PC-9 (cell line): Measurements from ENCODE around the gene RAET1G. TPM values are rescaled to one million over a fixed set of nuclear protein-coding genes. Genes with fewer than 3 reads are reported as not detected.

ENCODE experiments used
- BruUV-seq: library from RNA; stranded (reverse); fragments of 400-500 nt; replicated peaks from 2 replicates; lab custom pipeline; 2021; lab: Mats Ljungman, UMichigan
- CTCF ChIA-PET: fragments of 300-600 bp; sonication (Branson Sonifier 250); formaldehyde crosslinking; loops from one replicate; lab custom pipeline; 2022; ENCODE audit warnings: antibody characterized with exemption; lab: Charles Lee
- POLR2A ChIA-PET: fragments of 300-600 bp; sonication (Branson Sonifier 250); formaldehyde crosslinking; loops from one replicate; lab custom pipeline; 2022; ENCODE audit warnings: antibody characterized with exemption; ENCODE audit not compliant: unreplicated experiment; lab: Charles Lee
- DNase-seq, 2 experiments: peaks; one replicate each; pipeline versions ENCODE4 v3.0.0 to v3.0.0-alpha.2; 2015 to 2022; ENCODE audit warnings: mixed read lengths in 1 of 2
- H2AFZ ChIP-seq: fragments of 200-600 bp; sonication (generic); 2 replicates; pipeline ENCODE4 v1.8.1; 2017; ENCODE audit warnings: antibody characterized with exemption
- H3F3A ChIP-seq: fragments of 200-600 bp; sonication (generic); 2 replicates; pipeline ENCODE4 v1.8.1; 2017; ENCODE audit warnings: antibody characterized with exemption, mild to moderate bottlenecking, low read depth; ENCODE audit not compliant: insufficient read depth
- H3K27ac ChIP-seq: fragments of 200-600 bp; sonication (generic); 2 replicates; pipeline ENCODE4 v1.6.1; 2016; ENCODE audit warnings: mixed run types
- H3K27me3 ChIP-seq: fragments of 200-600 bp; sonication (generic); 2 replicates; pipeline ENCODE4 v1.6.1; 2016; ENCODE audit warnings: low read depth, mixed run types; ENCODE audit not compliant: insufficient read depth
- H3K36me3 ChIP-seq: fragments of 200-600 bp; sonication (generic); 2 replicates; pipeline ENCODE4 v1.6.1; 2016; ENCODE audit warnings: low read depth, mixed run types
- H3K4me1 ChIP-seq: fragments of 200-600 bp; sonication (generic); replicated peaks from 2 replicates; pipeline ENCODE4 v1.6.1; 2016; ENCODE audit warnings: mixed run types; ENCODE audit not compliant: insufficient read depth
- H3K4me2 ChIP-seq: fragments of 200-600 bp; sonication (generic); 2 replicates; pipeline ENCODE4 v1.6.1; 2017; ENCODE audit warnings: mixed run types
- H3K4me3 ChIP-seq: fragments of 200-600 bp; sonication (generic); 2 replicates; pipeline ENCODE4 v1.6.1; 2016; ENCODE audit warnings: mixed run types
- H3K79me2 ChIP-seq: fragments of 200-600 bp; sonication (generic); 2 replicates; pipeline ENCODE4 v1.6.1; 2017; ENCODE audit warnings: low read depth, mixed run types
- H3K9me2 ChIP-seq: fragments of 200-600 bp; sonication (generic); 2 replicates; pipeline ENCODE4 v1.8.1; 2017; ENCODE audit warnings: mild to moderate bottlenecking; ENCODE audit not compliant: insufficient read depth
- H3K9me3 ChIP-seq: fragments of 200-600 bp; sonication (generic); 2 replicates; pipeline ENCODE4 v1.8.1; 2016; ENCODE audit warnings: low read depth; ENCODE audit not compliant: insufficient read depth
- H4K20me1 ChIP-seq: fragments of 200-600 bp; sonication (generic); 2 replicates; pipeline ENCODE4 v1.8.1; 2017; ENCODE audit not compliant: insufficient read depth
- CTCF ChIP-seq: fragments of 200-600 bp; sonication (generic); conservative IDR thresholded peaks from 2 replicates; pipeline ENCODE4 v1.6.1; 2017; ENCODE audit warnings: mixed run types, antibody characterized with exemption, mild to moderate bottlenecking, moderate library complexity
- EZH2 ChIP-seq: fragments of 200-600 bp; sonication (generic); IDR thresholded peaks from 2 replicates; pipeline ENCODE4 v1.8.0; 2017; ENCODE audit warnings: antibody characterized with exemption, low read depth
- intact Hi-C: fragments of 100-400 bp; cut with micrococcal nuclease; formaldehyde crosslinking; loops from one replicate; pipeline ENCODE4 v1.10.0; 2022; ENCODE audit not compliant: unreplicated experiment
- total RNA-seq: library from RNA; stranded (reverse); gene quantifications from 2 replicates; pipeline ENCODE4 v1.2.3, GENCODE V29; 2021

Gene RAET1G
- total RNA-seq, 1 experiment from 2014 or later: not detected

GRCh38 chr6:149933461-149933860, 10.5 kb upstream of the RAET1G start:
- DNase-seq: no peak
- POLR2A ChIA-PET: no interaction called here
- H3K27me3 ChIP-seq: no peaks in the 10 kb centered on the region
- H3K9me3 ChIP-seq: no peaks in the 10 kb centered on the region
- H3K27ac ChIP-seq: no peak overlapping the region
- no TSS peak for BruUV-seq
- no peaks in the 10 kb centered on the region for H3K9me2 ChIP-seq
- H3K4me3 ChIP-seq: no peak overlapping the region
- H3K79me2 ChIP-seq: no peaks in the 10 kb centered on the region
- H4K20me1 ChIP-seq: no peaks in the 10 kb centered on the region
- H3K4me2 ChIP-seq: peak overlapping the region; percentile 40
- 0 out of 2 replicates have a peak overlapping the region, but pooled peaks have one; percentile 15 for H2AFZ ChIP-seq
- no peak for TF ChIP-seq EZH2
- no peak for TF ChIP-seq CTCF
- H3K36me3 ChIP-seq: no peaks in the 10 kb centered on the region
- H3K4me1 ChIP-seq: peaks cover 20% of the 10 kb centered on the region
- CTCF ChIA-PET: no interaction called here
- H3F3A ChIP-seq: no peaks in the 10 kb centered on the region; the same call in 1 of the 2 replicates
- intact Hi-C loops: loop anchor here (5.0 to 10.0 kb wide), 2 partner anchors 464 to 1401 kb away; no protein-coding TSS in a partner anchor

GRCh38 chr6:149933036-149933435, 10.1 kb upstream of the RAET1G start:
- DNase-seq: no peak
- BruUV-seq: no TSS peak
- 0 out of 2 replicates have a peak overlapping the region, but pooled peaks have one; percentile 15 for H2AFZ ChIP-seq
- H3K79me2 ChIP-seq: no peaks in the 10 kb centered on the region
- H3K9me3 ChIP-seq: no peaks in the 10 kb centered on the region
- no peaks in the 10 kb centered on the region for H3K36me3 ChIP-seq
- H3K4me2 ChIP-seq: peak overlapping the region; percentile 40
- no peaks in the 10 kb centered on the region for H3K27me3 ChIP-seq
- H3K4me3 ChIP-seq: no peak overlapping the region
- CTCF ChIA-PET: no interaction called here
- peaks cover 20% of the 10 kb centered on the region for H3K4me1 ChIP-seq
- H3K27ac ChIP-seq: no peak overlapping the region
- no peaks in the 10 kb centered on the region for H4K20me1 ChIP-seq
- H3F3A ChIP-seq: no peaks in the 10 kb centered on the region; the same call in 1 of the 2 replicates
- POLR2A ChIA-PET: no interaction called here
- no peak for TF ChIP-seq CTCF
- TF ChIP-seq EZH2: no peak
- H3K9me2 ChIP-seq: no peaks in the 10 kb centered on the region
- intact Hi-C loops: loop anchor here (5.0 to 10.0 kb wide), 2 partner anchors 464 to 1402 kb away; no protein-coding TSS in a partner anchor

- Histone ChIP-seq H3K4me3 (no peak overlapping the region), H3F3A (no peaks in the 10 kb centered on the region), H3K9me2 (no peaks in the 10 kb centered on the region), H3K4me1 (peaks cover 21% of the 10 kb centered on the region), H3K27me3 (no peaks in the 10 kb centered on the region), H2AFZ (no peak overlapping the region), H3K27ac (no peak overlapping the region), H3K4me2 (no peak overlapping the region), H3K79me2 (no peaks in the 10 kb centered on the region), H3K9me3 (no peaks in the 10 kb centered on the region), H4K20me1 (no peaks in the 10 kb centered on the region), H3K36me3 (no peaks in the 10 kb centered on the region)
- DNase-seq: no peak
- ChIA-PET POLR2A (no interaction called here), CTCF (no interaction called here)
- BruUV-seq: no TSS peak
- TF ChIP-seq CTCF (no peak), EZH2 (no peak)
- intact Hi-C loops: loop anchor here (5.0 to 10.0 kb wide), 2 partner anchors 466 to 1403 kb away; no protein-coding TSS in a partner anchor
Observed at GRCh38 chr6:149931501-149931900, 8.6 kb upstream of the RAET1G start.
